Ureter (tissue), 1 donor: ENCODE results near the gene DCLK1. TPM values are rescaled to one million over a fixed set of nuclear protein-coding genes. Genes with fewer than 3 reads are reported as not detected.
"Not testable (repeated sequence)": the region's sequence is repeated elsewhere in the genome, so short reads cannot be mapped to it uniquely, and the experiment has no call there.

Source experiments
- DNase-seq: peaks from one replicate; pipeline ENCODE4 v3.0.0-alpha.2; 2020; ENCODE audit warnings: low spot score
- total RNA-seq: library from RNA; stranded (reverse); gene quantifications from one replicate; pipeline ENCODE4 v1.2.4, GENCODE V29; 2023
- donor health status: DM: yes; HTN: yes; CAD: no.

DCLK1 gene
- total RNA-seq, 1 donor from 2014 or later, result 13.5 TPM

DNA sequence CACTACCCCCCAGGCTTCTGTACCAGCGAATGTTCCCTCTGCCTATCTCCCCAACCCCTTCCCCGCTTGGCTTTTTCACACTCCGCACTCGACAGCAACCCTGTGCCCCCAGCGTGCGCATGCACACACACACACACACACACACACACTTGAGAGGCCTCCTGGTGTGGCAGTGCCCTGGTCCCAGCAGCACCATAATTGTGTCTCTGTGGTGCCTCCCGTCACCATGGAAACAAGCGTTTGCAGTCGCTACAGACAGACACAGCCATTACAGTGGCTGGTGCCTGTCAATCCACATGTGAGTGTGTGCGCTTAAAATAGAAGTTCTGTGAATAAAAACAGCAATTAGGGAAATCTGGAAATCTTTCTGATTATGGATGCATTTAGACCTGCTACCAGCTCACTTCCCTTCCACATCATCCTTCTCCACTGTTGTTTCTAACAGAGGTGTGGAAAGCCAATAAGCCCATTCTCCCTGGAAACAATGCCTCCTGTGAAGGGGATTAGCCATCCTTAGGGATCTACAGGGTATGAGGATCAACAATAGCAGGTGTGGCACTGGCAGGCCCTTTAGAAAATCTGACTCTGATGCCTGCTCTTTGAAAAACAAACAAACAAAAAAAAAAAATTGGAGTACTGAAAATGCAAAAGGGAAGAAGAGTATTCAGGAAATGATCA is 146.3 kb downstream of the DCLK1 start:
- no peak for DNase-seq

DNA sequence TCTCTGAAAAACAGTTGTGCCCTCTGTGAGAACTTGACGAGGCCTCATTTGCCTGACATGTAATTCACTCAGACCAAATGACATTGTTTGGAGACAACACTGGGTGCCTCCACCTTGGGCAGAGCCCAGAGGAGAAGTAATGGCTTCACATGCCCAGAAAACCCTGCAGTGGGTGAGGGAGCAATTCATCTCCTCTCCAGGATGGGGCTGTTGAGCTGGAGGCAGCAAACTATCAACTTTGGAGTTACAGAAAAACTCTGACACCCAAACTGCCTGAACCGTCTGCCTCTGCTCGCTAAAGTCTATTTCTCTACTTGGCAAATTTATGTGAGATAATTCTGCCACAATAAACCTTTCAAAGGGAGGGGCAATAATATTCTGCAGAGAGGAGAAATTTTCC is 146.9 kb downstream of the DCLK1 start:
- DNase-seq, result no peak

DNA sequence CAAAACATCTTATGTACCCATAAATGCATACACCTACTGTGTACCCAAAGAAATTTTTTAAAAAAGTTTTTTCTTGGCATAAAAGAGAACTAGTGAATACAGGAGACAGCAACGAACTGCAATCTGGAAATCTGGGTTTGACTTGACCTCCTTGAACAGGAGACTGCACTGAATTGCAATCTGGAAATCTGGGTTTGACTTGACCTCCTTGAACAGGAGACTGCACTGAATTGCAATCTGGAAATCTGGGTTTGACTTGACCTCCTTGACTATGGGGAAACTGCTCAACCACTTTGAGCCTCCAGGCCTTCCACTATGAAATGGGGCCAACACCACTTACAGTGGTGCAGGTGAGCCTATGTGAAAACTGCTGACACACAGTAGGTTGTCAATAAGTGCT is 147.5 kb downstream of the DCLK1 start:
- not testable (repeated sequence) for DNase-seq

DNA sequence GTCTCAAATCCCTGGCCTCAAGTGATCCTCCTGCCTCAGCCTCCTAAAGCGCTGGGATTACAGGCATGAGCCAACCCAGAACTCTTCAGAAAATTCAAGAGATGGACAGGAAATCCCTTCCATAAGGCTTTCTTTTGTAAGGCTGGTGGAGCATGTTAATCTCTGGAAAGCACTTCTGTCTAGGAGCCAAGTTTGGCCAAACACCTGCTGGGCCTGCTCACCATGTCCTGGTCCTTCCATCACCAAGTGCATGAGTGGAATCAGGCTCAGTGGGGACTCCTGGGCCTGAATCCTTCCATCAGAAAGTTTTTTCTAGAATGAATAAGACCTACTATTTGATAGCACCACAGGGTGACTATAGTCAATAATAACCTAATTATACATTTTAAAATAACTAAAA is 148.0 kb downstream of the DCLK1 start:
- DNase-seq, result no peak

DNA sequence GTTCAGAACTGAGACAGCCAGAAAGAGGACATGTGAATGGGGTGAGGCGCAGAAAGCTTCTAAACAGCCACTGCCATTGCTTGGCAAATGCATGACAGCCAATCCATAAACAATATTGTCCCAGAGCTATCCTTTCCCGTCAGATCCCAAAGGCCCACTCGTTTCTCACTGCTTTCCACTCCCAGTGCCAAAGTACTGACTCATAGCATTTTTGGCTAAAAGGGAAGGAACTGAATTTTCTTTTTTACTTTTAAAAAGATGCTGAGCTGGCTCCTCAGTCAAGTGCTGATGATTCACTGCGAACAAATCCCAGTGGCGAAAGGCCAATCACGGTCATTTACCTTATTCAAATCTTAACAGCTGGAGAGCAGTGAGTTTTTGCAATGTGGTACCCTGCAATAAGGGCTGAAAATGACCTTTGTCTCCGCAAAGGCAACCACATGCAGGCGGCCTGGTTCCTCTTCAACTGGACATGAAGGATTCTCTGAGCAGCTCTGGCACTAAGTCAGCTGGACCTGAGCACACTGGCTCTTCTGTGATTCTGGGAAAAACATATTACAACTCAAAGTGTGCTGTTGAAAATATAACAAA is 151.7 kb downstream of the DCLK1 start:
- peak; percentile 54 for DNase-seq

DNA sequence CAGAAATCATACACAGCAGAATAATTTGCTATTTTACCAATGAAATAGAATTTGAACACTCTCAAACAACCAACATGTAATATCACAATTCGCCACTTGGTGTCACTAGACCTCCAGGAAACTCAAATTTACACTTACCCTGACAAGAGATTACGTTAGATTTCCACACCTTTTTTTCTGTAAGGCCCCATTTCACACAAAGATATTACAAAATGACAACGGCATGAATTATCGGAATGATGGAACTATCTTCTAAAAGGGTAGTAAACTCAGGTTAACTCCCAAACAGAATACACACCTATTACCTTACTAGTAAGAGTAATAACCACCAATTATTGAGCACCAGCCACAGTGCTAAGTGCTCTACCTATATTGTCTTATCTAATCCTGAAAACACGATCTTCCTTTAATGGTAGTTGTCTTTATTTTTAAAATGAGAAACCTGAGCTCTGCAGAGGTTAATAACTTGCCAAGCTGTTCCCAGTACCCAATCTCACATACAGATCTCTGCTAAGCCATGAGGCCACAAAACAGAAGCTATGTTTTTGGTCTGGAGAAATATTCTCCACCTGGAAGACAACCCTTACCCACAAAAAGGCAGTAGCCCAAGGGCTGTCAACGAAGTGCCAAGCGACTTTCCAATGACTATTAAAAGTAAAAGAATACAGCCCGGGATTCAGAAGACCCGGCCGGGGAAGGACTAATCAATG is 152.4 kb downstream of the DCLK1 start:
- DNase-seq, result no peak

DNA sequence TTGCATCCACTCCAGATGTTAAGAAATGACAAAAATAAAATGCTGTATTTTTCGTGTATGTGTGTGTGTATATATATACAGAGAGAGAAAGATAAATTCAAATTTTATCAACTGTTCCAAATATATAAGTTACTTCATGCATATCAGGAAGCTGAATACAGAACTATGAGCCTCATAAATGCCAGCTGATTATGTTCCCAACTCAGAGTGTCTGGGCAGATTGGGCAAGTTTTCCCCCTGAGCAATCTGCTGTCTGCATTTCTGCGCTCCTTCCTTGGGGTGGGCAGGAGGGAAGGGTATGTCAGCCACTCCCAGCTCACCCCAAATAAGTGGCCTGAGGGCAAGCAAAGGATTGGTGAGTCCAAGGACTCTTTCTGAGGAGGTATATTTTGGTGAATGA is 154.1 kb downstream of the DCLK1 start:
- no peak for DNase-seq

DNA sequence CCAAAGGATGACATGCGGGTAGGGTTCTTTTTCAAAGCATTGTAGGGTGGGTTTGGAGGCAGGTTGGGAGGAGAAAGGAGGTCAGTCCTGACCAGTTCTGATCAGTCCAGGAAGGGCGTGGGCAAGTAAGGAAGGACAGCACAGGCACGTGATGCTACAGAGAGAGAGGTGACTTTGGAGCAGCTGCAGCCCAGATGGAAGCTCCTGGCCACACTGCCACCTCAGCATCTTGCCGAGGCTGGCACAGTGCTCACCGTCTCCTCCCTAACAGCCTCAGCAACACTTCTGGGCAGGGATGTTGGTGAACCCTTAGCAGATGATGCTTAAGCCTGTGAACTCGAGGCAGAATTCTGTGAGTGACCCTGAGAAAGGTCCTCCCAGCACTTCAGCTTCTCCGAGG is 155.1 kb downstream of the DCLK1 start:
- no peak for DNase-seq

DNA sequence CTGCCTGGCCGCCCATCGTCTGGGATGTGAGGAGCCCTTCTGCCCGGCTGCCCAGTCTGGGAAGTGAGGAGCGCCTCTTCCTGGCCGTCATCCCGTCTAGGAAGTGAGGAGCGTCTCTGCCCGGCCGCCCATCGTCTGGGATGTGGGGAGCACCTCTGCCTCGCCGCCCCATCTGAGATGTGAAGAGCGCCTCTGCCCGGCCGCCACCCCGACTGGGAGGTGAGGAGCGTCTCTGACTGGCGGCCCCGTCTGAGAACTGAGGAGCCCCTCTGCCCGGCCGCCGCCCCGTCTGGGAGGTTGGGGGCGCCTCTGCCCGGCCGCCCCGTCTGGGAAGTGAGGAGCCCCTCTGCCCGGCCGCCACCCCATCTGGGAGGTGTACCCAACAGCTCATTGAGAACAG is 164.2 kb downstream of the DCLK1 start:
- DNase-seq, result not testable (repeated sequence)

DNA sequence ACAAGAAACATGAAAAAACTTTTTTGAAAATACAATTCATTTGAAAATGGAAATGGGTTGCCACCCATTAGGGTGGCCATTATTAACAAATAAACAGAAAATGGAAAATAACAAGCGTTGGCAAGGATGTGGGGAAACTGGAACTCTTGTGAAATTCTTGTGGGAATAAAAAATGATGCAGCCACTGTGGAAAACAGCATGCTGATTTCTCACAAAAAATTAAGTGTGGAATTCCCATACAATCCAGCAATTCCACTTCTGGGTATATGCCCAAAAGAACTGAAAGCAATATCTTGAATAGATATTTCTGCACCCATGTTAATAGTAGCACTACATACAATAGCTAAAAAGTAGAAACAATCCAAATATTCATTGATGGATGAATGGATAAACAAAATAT is 165.2 kb downstream of the DCLK1 start:
- no peak for DNase-seq

DNA sequence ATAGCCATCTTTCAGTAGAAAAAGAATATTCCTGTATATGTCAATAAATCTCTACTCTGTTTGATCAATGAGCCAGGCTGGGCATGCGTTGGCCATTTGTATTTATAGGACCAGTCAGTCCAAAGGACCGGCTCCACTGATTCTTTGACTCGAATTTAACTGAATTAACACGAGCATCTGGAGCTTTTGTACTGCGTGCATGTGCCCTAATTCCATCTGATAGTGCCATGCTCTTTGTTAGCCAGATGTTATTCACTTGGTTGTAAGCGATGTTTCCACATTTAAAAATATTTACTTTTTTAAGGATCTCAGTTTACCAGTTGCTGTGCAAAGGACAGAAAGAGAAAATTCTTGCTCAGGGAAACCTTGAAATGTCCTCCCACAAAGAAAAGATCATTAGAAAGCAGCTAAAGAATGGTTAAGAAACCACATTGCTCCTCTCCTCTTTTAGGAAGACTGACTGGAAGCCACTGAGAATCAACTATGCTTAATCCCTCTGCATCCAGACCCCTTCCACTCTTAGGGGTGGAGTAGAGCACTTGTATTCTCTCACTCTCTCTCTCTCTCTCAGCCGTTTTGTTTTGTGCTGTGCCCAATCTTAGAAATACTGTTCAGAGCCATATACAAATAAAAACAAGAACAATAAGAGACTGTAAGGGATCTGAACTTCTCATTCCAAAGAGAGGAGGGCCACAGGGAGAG is 165.8 kb downstream of the DCLK1 start:
- DNase-seq, result no peak

DNA sequence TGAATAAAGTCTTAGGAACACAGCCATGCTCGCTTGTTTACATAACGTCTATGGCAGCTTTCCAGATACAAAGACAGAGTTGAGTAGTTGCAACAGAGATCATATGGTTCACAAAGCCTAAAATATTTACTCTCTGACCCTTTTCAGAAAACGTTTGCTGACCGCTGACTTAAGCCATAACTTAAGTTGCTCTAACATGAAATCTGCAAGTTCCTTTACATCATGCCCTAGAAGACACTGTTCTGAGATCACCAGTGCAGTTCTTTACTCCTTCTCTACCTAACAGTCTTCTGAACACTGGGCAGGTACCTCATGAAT is 166.4 kb downstream of the DCLK1 start:
- DNase-seq, result no peak

DNA sequence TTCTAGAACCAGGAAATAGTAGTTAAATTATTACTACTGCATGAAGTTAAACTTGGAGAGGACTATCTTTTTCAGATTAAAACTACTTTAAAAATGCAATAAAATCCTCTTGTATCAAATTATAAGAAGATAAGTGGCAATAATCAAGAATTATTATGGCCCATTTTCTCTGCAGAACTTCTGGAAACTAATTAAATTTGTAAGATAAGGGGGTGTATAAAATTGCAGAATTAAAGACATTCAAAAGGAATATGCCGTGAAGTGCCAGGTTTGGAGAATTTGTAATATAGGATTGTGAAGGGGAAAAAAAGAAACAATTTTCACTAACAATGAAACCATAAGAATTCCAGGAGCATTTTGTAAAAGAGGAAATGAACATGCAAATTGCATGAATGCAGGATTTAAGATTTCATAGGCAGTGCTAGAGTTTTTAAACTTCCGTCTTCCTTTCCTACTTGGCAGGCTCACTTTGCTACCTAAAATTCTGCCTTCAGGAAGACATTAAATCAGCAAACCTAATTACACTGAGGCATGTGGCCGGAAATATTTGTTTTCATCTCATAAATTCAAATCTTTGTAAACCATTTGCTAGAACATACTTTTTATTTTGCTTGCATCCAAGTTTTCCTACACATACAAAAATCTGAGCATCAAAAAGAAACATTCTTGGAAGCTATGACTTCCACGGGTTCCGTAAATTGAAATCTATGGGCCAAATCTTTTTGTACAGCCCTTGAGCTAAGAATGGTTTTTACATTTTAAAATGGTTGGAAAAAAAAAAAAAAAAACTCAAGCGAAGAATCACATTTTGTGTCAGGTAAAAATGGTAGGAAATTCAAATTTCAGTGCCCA is 166.9 kb downstream of the DCLK1 start:
- DNase-seq, result no peak

DNA sequence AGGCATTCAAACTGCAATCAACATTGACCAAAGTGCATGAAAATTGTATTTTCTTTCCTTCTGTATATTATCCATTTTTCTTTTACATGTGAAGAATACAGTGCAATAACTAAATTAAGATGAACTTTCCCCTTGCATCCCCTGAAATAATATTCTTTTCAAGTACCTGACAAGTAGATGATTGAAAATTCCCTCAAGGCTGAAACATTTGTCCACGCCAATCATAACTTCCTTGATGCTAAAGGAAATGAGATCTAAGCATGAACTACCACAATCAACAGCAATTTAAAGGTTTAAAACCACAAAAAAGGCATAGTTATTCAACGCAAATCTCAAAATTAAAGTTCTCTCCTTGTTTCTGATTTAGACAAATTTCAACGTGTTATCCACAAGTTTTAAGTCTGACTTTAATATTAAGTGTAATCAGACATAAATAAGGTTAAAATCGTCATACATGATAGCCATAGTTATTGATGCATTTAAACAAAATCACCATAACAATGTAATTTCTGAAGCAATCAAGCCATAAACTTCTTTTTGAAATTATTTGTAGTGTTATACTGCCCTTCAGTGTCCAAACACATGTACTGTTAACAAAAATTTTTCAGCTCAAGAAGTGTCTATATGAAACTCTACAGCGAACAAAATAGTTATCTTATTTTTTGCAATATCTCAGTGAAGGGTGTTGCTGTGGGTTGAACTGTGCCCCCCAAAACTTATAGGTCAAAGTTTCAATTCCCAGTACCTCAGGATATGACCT is 169.5 kb downstream of the DCLK1 start:
- no peak for DNase-seq

DNA sequence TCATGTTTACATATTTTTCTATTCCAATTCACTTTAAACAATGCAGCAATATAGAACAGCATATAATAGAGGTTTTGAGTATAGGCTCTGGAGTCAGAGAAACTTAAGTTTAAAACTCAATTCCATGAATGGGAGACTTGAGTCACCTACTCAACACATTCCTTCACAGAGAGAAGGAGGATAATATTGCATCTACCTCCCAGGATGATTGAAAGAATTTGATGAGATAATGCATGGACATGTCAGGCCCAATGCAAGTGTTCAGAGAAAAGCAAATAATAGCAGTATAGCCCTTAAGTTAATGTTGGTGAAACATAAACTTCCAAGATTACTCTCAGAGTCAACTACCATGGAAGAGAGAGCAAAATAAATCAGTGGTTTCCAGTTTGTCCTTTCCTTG is 170.2 kb downstream of the DCLK1 start:
- no peak for DNase-seq

DNA sequence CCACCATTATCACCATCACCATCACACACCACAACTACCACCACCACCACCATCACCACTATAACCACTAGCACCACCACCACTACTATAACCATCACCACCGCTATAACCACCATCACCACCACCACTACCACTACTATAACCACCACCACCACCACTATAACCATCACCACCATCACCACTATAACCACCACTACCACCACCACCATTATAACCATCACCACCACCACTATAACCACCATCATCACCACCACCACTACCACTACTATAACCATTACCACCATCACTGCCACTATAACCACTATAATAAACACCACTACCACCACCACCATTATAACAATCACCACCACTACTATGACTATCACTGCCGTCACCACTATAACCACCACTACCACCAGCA is 173.2 kb downstream of the DCLK1 start:
- no peak for DNase-seq

DNA sequence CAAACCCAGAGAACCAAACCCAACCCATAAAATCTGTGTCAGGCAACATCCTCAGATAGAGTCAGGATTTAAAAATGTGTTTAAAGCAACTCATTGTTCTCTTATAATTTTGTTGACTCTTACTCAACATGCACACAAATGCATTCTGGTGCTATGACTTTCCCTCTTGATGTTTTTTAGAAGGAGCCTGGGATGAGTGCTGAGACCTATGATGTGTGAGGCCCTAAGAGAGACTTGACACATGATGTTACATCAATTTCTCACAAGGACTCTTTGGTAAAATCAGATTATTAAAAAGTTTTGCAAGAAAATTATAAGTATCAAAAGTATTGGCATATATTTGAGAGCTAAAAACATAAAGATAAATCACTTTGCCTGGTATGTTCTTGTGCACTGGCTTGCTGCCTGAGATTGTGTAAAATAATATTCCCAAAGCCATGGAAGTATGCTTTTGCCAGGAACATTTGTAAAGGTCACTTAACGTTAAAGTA is 173.9 kb downstream of the DCLK1 start:
- no peak for DNase-seq

DNA sequence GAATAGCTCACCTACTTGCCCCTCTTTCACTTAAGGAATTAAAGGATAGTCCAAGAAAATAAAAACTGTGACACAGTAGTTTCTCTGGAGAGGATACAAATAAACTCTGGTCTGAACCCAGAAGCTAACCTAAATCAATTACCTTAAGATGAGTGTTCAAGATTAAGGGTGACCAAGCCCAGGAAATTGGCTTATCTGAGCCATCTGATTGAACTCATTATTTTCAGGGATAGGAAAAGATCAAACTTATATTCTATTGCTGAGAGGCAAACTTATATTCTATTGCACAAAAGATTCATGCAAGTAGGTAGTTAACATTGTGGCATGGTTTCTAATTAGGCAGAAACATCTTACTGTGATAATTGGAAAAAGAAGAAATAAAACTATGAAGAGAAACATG is 175.1 kb downstream of the DCLK1 start:
- no peak for DNase-seq

DNA sequence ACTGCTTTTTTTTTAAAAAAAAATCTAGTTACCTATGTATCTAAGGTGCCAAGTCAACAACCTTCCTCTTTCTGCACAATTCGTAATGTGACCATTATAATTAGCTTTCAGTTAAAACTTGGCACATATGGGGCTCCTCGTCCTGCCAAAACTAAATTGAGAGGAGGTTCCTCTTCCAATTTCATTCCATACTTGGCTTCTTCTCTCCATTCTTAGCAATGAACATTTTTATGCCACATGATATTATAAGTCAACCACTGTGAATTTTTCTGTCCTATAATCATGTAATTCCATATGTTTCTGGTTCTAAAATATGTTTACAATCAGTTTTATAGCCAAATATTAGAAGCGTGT is 177.0 kb downstream of the DCLK1 start:
- no peak for DNase-seq

DNA sequence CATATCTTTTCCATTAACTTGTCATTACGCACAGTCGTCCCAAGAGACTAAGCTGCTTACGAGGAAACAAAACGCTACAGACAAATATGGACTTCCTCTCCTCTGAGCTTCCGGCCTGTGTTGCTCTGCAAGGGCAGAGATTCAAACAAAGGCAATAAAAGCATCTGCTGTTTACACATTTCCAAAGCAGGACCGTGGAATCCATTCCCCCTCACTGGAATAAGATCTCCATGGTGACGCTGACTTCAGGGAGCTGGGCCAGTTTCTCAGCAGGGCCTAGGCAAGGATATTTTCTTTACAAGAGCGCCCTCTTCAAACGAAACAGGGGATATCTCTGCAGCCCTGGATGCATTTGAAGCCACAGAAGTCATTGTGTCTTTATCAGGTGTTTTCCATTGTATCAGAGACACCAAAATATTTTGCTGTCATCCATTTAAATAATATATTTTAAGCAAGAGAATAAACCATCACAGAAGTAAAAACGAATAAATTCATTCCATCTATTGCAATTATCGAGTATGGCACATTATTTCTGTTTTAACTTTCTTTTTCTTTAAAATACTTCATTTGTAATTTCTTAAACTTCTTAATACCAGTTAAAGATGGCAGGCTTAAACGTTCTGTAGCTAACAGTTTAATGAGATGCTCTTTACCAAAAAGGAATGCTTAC is 177.5 kb downstream of the DCLK1 start:
- peak; percentile 56 for DNase-seq

DNA sequence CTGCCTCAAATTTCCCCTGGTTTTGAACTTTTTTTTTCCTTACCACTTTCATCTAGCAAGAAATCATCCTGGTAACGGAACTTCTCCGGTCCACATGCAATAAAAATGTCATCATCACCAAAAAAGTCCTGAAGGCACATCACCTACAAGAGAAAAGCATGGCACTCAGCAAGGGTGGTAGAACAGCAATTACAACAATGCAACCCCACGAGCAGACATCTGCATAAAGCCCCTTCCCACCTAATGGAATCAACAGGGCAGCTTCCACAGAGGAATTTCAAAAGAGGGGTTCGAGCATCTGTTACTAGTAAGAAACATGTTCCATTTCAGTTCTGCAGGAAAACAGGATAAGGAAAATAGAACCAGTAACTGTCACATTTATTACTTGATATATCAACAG is 183.9 kb downstream of the DCLK1 start:
- DNase-seq, result no peak
